ENCODE measurements around the gene FKBP1C.
"Not testable (repeated sequence)": the region's sequence is repeated elsewhere in the genome, so short reads cannot be mapped to it uniquely, and the experiment has no call there.

DNA sequence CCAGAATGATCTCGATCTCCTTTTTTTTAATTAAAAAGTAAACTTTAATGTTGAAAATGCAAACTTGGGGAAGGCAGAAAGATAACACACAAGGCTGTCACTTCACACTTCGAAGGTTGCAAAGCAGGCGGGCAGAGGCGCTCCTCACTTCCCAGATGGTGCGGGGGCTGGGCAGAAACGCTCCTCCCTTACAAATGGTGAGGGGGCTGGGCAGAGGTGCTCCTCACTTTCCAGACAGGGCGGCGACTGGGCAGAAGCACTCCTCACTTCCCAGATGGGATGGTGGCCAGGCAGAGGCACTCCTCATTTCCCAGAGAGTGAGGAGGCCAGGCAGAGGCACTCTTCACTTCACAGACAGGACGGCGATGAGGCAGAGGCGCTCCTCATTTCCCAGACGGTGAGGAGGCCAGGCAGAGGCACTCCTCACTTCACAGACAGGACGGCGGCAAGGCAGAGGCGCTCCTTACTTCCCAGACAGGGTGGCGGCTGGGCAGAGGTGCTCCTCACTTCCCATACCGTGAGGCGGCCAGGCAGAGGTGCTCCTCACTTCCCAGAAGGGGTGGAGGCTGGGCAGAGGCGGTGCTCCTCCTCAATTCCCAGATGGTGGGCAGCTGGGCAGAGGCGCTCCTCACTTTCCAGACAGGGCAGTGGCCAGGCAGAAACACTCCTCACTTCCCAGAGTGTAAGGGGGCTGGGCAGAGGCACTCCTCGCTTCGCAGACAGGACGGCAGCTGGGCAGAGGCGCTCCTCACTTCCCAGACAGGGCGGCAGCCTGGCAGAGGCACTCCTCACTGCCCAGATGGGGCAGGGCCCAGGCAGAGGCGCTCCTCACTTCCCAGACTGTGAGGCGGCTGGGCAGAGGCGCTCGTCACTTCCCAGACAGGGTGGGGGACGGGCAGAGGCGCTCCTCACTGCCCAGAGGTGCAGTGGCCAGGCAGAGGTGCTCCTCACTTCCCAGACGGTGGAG, 16.9 kb downstream of the FKBP1C start:
- not testable (repeated sequence) for TF ChIP-seq EZH2 (IDR thresholded peaks at IDR 0.05; ENCODE audit: borderline replicate concordance, low read length)
- TF ChIP-seq, protein P1, sequence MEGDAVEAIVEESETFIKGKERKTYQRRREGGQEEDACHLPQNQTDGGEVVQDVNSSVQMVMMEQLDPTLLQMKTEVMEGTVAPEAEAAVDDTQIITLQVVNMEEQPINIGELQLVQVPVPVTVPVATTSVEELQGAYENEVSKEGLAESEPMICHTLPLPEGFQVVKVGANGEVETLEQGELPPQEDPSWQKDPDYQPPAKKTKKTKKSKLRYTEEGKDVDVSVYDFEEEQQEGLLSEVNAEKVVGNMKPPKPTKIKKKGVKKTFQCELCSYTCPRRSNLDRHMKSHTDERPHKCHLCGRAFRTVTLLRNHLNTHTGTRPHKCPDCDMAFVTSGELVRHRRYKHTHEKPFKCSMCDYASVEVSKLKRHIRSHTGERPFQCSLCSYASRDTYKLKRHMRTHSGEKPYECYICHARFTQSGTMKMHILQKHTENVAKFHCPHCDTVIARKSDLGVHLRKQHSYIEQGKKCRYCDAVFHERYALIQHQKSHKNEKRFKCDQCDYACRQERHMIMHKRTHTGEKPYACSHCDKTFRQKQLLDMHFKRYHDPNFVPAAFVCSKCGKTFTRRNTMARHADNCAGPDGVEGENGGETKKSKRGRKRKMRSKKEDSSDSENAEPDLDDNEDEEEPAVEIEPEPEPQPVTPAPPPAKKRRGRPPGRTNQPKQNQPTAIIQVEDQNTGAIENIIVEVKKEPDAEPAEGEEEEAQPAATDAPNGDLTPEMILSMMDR (IDR thresholded peaks at IDR 0.05; ENCODE audit: low read length), result not testable (repeated sequence)
